HG03135 (cell line): ENCODE measurements around the gene CRELD2.

Source experiments
- ATAC-seq: cut with Tn5 transposase; IDR thresholded peaks from one replicate; pipeline ENCODE4 v1.9.1; 2021; ENCODE audit warnings: mild to moderate bottlenecking, moderate library complexity; ENCODE audit not compliant: unreplicated experiment

Gene CRELD2

GRCh38 chr22:49917974-49918910, at the start of gene CRELD2, which contains the start of gene ALG12:
Gene CRELD2, plus strand, starts transcription at chr22:49918634. Its CDS starts 136 bp downstream, at chr22:49918770.
Gene ALG12, minus strand, starts transcription at chr22:49918438. Its CDS starts 4,673 bp downstream, at chr22:49913765.
- ATAC-seq, result peak; percentile 83

- ATAC-seq, result no peak
Observed at GRCh38 chr22:49869086-49869830, 49.2 kb upstream of the CRELD2 start.

- no peak for ATAC-seq
Observed at GRCh38 chr22:49869845-49870712, 48.4 kb upstream of the CRELD2 start.

GRCh38 chr22:49871482-49871881, 47.0 kb upstream of the CRELD2 start:
- ATAC-seq, result no peak

GRCh38 chr22:49872347-49872746, 46.1 kb upstream of the CRELD2 start:
- ATAC-seq, result no peak

GRCh38 chr22:49873228-49873940, 45.0 kb upstream of the CRELD2 start:
- ATAC-seq, result no peak

GRCh38 chr22:49877642-49878041, 40.8 kb upstream of the CRELD2 start:
- no peak for ATAC-seq

- no peak for ATAC-seq
Observed at GRCh38 chr22:49878206-49878605, 40.2 kb upstream of the CRELD2 start.

- ATAC-seq, result no peak
Observed at GRCh38 chr22:49879871-49880270, 38.6 kb upstream of the CRELD2 start.

- ATAC-seq, result no peak
Observed at GRCh38 chr22:49880281-49880680, 38.2 kb upstream of the CRELD2 start.

- ATAC-seq, result no peak
Observed at GRCh38 chr22:49881856-49882255, 36.6 kb upstream of the CRELD2 start.

- no peak for ATAC-seq
Observed at GRCh38 chr22:49882519-49883293, 35.7 kb upstream of the CRELD2 start.

GRCh38 chr22:49883294-49883640, 35.2 kb upstream of the CRELD2 start:
- no peak for ATAC-seq

GRCh38 chr22:49884075-49884474, 34.4 kb upstream of the CRELD2 start:
- no peak for ATAC-seq

- no peak for ATAC-seq
Observed at GRCh38 chr22:49884503-49885260, 33.8 kb upstream of the CRELD2 start.

- no peak for ATAC-seq
Observed at GRCh38 chr22:49885281-49885680, 33.2 kb upstream of the CRELD2 start.

GRCh38 chr22:49885881-49886280, 32.6 kb upstream of the CRELD2 start:
- no peak for ATAC-seq

- no peak for ATAC-seq
Observed at GRCh38 chr22:49886346-49887063, 31.9 kb upstream of the CRELD2 start.
